ENCODE results near the gene SYP. TPM values are rescaled to one million over a fixed set of nuclear protein-coding genes. Genes with fewer than 3 reads are reported as not detected.
A peak's percentile ranks its signal among the peaks of the same experiment; 100 is the strongest.

SYP gene
- total RNA-seq (2021) (4.8 to 7.0 TPM (median 5.3 TPM) in 3 replicates), Bru-seq, nascent RNA (percentile 43 among the genes with signal in this experiment)
- long read RNA-seq, experiment 1, transcript SYP-201 (7 exons, 2,498 nt) = major isoform, 14 of 19 reads
- long read RNA-seq, experiment 1, partial matches to known transcripts = 1 of 19 reads
- long read RNA-seq, experiment 1, other reads (novel, unspliced or antisense) = 3 of 19 reads
- long read RNA-seq, experiment 2, partial matches to known transcripts = 1 of 5 reads
- long read RNA-seq, experiment 2, other reads (novel, unspliced or antisense) = 2 of 5 reads
- long read RNA-seq, experiment 3, partial matches to known transcripts = 0 of 3 reads
- long read RNA-seq, experiment 3, other reads (novel, unspliced or antisense) = 0 of 3 reads

DNA sequence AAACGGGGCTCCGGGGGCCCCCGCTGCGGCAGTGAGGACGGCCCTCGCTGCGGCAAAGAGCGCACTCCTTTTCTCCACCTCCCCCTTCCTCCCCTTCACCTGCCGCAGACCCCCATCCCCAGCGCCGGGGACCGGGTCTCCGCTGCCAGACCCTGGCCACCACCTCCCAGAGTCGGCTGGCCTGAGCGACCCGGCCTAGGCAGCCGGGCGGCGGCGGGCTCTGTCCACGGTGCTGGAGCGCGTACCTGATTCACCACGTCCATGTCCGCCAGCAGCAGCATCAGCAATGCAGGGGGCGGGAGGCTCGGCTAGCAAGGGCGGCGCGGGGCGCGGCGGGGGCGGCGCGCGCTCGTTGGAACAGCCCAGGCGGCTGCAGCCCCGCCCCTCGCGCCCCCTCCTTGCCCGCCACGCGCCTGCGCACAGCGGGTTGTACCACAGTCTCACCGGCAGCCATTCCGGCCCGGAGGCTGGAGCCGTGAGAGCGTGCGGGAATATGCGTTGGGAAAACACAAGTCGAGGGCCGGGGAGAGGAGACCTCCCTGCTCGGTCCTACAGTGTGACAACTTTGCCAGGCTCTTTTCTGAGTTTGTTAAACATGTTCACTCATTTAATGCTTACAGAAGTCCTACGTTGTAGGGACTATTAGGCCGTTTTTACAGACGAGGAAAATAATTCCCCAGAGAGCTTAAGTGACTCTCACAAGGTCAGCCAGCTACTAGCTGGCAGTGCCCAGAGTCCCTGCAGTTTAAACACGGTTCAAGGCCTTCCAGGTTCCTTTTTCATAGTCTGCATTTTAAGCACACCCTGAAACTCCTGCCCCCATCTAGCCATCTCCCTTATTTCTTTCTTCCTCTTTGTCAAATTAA, at the start of gene SYP:
Gene SYP, minus strand, starts transcription at position 288 of the 866 bp plus-strand sequence. Its CDS starts 7 bp downstream, at position 281.
- ATAC-seq = peak; percentile 97
- Mint-ChIP-seq H3K4me3 (peak within 1 kb of the TSS; percentile 61), H3K27me3 (ENCODE audit: low read depth) (no peaks in the 10 kb centered on the region; the same call in 1 of the 2 replicates), H3K9me3 (no peaks in the 10 kb centered on the region), H3K4me1 (peaks cover 18% of the 10 kb centered on the region), H3K36me3 (no peaks in the 10 kb centered on the region), H3K27ac (peak within 1 kb of the TSS; percentile 76)
- peak; percentile 84 for DNase-seq (ENCODE audit: low spot score)
- ChIA-PET POLR2A (interaction anchor here (0.8 to 1.1 kb wide), 2 partner anchors 9 to 27 kb away, joined by 4 to 5 read pairs; no protein-coding TSS in a partner anchor), CTCF (interaction anchor here (0.8 kb wide), 1 partner anchor 9 kb away, joined by 3 read pairs; no protein-coding TSS in a partner anchor)
- TF ChIP-seq GTF2I (CRISPR knock-in tag; conservative IDR thresholded peaks at IDR 0.05) (no peak), JAZF1 (CRISPR knock-in tag; IDR thresholded peaks at IDR 0.05) (no peak), ZNF138 (CRISPR knock-in tag; conservative IDR thresholded peaks at IDR 0.05) (no peak), FOXP4 (CRISPR knock-in tag; IDR thresholded peaks at IDR 0.05) (peak; percentile 88; the same call in 1 of the 2 replicates), CREM (CRISPR knock-in tag; IDR thresholded peaks at IDR 0.05) (peak; percentile 63), ETV6 (CRISPR knock-in tag; IDR thresholded peaks at IDR 0.05) (peak; percentile 85), ZNF263 (CRISPR knock-in tag; IDR thresholded peaks at IDR 0.05; ENCODE audit: low read depth) (no peak), CBFB (CRISPR knock-in tag; IDR thresholded peaks at IDR 0.05; ENCODE audit: low read depth) (no peak), MYBL2 (CRISPR knock-in tag; IDR thresholded peaks at IDR 0.05) (0 out of 2 replicates have a peak, but pooled peaks have one; percentile 49), ZNF121 (CRISPR knock-in tag; IDR thresholded peaks at IDR 0.05) (no peak; the same call in 1 of the 2 replicates), RELA (CRISPR knock-in tag; IDR thresholded peaks at IDR 0.05; ENCODE audit: borderline replicate concordance) (no peak), ZNF219 (CRISPR knock-in tag; IDR thresholded peaks at IDR 0.05; ENCODE audit: borderline replicate concordance) (0 out of 2 replicates have a peak, but pooled peaks have one; percentile 62), USF1 (CRISPR knock-in tag; IDR thresholded peaks at IDR 0.05) (no peak; the same call in 1 of the 2 replicates), GABPB1 (CRISPR knock-in tag; IDR thresholded peaks at IDR 0.05) (no peak), NR3C1 (CRISPR knock-in tag; conservative IDR thresholded peaks at IDR 0.05; ENCODE audit: low read depth) (no peak), TP53 (CRISPR knock-in tag; IDR thresholded peaks at IDR 0.05) (peak; percentile 75; the same call in 1 of the 2 replicates), JUN (CRISPR knock-in tag; IDR thresholded peaks at IDR 0.05) (no peak), ESRRA (CRISPR knock-in tag; IDR thresholded peaks at IDR 0.05; ENCODE audit: borderline replicate concordance) (0 out of 2 replicates have a peak, but pooled peaks have one; percentile 16), HMGA2 (CRISPR knock-in tag; IDR thresholded peaks at IDR 0.05) (no peak), NR1H2 (CRISPR knock-in tag; IDR thresholded peaks at IDR 0.05) (no peak), EMX1 (CRISPR knock-in tag; IDR thresholded peaks at IDR 0.05) (no peak), SMAD4 (CRISPR knock-in tag; IDR thresholded peaks at IDR 0.05) (no peak), E2F4 (CRISPR knock-in tag; IDR thresholded peaks at IDR 0.05; ENCODE audit: borderline replicate concordance, low read depth) (peak; percentile 63; the same call in 1 of the 2 replicates), ZNF671 (CRISPR knock-in tag; IDR thresholded peaks at IDR 0.05) (no peak), ZNF416 (CRISPR knock-in tag; IDR thresholded peaks at IDR 0.05) (no peak), NR2C2 (CRISPR knock-in tag; IDR thresholded peaks at IDR 0.05) (no peak), GRHL2 (CRISPR knock-in tag; IDR thresholded peaks at IDR 0.05; ENCODE audit: insufficient replicate concordance, severe bottlenecking) (no peak)
- TF ChIP-seq, protein P1, sequence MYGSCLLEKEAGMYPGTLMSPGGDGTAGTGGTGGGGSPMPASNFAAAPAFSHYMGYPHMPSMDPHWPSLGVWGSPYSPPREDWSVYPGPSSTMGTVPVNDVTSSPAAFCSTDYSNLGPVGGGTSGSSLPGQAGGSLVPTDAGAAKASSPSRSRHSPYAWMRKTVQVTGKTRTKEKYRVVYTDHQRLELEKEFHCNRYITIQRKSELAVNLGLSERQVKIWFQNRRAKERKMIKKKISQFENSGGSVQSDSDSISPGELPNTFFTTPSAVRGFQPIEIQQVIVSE (CRISPR knock-in tag; IDR thresholded peaks at IDR 0.05; ENCODE audit: borderline replicate concordance) = no peak
- TF ChIP-seq, protein P2, sequence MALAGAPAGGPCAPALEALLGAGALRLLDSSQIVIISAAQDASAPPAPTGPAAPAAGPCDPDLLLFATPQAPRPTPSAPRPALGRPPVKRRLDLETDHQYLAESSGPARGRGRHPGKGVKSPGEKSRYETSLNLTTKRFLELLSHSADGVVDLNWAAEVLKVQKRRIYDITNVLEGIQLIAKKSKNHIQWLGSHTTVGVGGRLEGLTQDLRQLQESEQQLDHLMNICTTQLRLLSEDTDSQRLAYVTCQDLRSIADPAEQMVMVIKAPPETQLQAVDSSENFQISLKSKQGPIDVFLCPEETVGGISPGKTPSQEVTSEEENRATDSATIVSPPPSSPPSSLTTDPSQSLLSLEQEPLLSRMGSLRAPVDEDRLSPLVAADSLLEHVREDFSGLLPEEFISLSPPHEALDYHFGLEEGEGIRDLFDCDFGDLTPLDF (CRISPR knock-in tag; IDR thresholded peaks at IDR 0.05) = no peak
- TF ChIP-seq, protein P3, sequence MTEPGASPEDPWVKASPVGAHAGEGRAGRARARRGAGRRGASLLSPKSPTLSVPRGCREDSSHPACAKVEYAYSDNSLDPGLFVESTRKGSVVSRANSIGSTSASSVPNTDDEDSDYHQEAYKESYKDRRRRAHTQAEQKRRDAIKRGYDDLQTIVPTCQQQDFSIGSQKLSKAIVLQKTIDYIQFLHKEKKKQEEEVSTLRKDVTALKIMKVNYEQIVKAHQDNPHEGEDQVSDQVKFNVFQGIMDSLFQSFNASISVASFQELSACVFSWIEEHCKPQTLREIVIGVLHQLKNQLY (CRISPR knock-in tag; IDR thresholded peaks at IDR 0.05) = no peak
- TF ChIP-seq, protein P4, sequence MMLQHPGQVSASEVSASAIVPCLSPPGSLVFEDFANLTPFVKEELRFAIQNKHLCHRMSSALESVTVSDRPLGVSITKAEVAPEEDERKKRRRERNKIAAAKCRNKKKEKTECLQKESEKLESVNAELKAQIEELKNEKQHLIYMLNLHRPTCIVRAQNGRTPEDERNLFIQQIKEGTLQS (CRISPR knock-in tag; conservative IDR thresholded peaks at IDR 0.05) = no peak
